UCSD-AML1 (cell line): ENCODE data around the gene AQP12A.
"Not testable (repeated sequence)": the region's sequence is repeated elsewhere in the genome, so short reads cannot be mapped to it uniquely, and the experiment has no call there.

ENCODE experiments used
- DNase-seq: peaks from one replicate; lab custom pipeline; 2025; ENCODE audit not compliant: unreplicated experiment; lab: John Stamatoyannopoulos, UW

The AQP12A gene

DNA sequence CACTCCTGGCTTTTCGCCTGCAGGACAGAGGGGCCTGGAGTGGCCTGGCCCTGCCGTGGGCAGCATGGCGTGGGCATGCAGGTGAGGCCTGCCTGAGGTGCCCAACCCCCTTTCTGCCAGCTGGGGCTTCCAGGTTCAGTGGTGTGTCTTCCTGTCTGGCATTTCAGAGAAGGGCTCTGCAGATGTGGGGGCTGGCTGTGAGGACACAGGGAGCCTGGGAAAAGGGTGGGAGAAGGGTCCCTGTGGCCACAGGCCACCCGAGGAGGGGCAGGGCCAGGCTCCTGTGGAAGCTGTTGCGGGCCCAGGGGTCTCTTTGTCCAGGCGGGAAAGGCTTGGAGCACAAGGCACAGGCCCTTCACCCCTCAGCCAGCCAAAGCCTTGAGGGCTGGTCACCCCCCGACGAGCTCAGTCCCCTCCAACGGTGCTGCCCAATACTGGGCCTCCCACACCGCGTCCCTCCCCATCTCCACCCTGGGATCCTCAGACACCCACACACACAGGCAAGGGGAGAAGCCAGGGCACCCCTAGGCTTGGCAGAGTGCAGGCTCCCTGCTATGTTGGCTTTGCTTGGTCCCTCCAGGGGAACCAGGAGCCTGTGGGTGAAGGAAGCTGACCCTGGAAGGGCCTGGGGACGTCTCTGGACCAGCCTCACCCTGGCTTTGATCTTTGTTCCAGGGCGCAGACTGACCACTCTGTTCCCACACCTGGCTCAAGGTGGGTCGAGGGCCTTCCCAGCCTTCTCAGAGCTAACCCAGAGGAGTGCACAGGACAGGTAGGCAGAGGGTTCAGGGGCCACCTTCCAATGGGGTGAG lies 3.7 kb upstream of the AQP12A start:
- DNase-seq = no peak

DNA sequence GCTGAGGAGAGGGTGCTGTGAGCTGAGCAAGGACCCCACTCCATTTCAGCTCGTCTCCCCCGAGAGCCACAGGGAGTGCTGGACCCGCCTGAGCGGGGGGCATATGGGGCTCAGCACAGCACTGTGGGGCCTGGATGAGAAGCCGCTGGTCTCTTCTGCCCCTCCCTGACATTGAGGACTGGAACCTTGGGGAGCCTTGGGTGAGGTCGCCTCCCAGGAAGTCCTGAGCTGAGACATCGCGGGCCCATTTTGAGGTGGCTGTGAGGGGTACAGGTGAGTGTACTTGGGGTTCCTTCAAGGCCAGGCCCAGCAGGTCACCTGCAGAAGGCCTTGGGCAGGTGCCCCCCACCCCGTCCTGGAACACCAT lies 3.1 kb upstream of the AQP12A start:
- no peak for DNase-seq

DNA sequence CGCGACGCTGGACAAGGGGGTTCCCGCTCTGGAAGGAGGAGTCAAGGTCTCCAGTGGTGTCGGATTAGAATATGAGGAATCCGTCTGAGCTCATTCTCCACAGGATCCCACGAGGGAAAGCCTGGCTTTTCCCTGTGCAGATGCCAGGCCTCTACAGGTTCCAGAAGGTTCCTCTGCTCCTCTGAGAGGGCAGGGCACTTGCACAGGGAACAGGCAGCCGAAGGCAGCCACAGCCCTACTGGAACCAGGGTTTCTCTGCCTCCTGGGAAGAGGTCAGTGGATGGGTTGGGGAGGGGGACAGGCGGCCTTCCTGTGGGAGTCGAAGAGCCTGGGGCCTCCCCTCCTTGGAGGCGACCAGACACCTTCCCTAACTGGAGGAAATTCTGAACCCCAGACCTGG lies 1.7 kb upstream of the AQP12A start:
- no peak for DNase-seq

DNA sequence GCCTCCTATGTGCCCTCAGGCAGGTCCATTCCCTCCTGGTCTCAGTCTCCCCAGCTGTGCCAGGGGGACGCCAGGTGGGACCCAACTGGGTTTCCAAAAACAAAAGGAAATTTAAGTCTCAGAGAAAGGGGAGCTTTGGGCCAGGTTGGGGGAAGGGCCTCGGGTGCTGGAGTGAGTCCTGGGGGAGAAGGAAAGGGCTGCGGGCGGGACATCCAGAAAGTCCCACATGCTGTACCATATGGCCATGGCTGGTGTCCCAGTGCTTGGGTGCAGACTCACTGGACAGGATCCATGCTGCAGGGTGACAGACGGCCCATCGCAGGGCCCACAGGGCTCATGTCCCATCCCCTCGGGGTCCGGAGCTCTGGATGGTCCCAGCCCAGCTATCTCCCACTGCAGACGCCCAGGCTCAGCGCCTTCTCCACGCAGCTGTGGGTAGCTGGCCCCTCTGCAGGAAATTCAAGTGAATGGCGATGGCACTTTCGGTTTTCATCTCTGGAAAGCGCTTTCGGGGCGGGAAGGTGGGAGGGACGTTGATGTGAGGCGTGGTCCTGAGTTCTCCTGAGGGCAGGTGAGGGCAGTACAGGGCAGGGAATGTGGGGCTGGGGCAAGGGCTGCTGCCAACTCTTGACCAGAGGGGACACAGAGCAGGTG lies 1.1 kb upstream of the AQP12A start:
- DNase-seq = not testable (repeated sequence)

DNA sequence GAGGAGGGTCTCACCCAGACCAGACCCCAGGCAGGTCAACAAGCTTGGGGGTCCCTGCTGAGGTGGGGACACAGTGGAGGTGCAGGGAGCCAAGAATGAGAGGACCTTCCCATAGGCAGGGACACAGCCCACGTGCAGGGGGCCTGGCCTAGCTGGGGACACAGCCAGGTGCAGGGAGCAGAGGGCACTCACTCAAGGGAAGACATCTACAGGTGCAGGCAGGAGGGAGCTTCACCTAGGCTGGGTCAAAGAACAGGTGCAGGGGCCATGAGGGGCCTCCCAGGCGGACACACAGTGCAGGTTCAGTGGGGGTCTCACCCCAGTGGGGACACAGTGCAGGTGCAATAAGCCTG lies 615 bp upstream of the AQP12A start:
- not testable (repeated sequence) for DNase-seq

GRCh38 chr2:240692583-240693561 lies 1.2 kb downstream of the AQP12A start:
- DNase-seq = not testable (repeated sequence)

- not testable (repeated sequence) for DNase-seq
Measured at GRCh38 chr2:240694304-240694703, 2.6 kb downstream of the AQP12A start.

DNA sequence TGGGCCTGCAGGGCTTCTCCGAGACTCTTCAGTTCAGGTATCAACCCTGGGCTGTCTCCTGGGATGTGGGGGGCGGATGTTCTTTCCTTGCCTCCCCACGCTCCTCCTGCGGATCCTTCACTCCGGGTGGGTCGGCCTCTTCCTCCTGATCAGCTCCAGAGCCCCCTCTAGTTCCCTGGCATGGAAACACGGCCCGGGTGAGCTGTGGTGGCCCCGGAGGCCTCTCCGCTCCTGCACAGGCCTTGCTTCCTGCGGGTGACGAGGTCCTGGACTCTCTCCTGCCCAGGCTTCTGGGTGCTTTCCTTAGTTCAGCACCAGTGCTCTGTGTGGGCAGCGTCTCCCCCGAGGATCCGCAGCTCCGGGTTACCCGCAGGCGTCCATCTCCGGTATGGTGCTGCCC lies 3.9 kb downstream of the AQP12A start:
- not testable (repeated sequence) for DNase-seq

- not testable (repeated sequence) for DNase-seq
Measured at GRCh38 chr2:240696469-240696868, 4.8 kb downstream of the AQP12A start.

GRCh38 chr2:240698852-240699561 lies 7.3 kb downstream of the AQP12A start:
- not testable (repeated sequence) for DNase-seq

DNA sequence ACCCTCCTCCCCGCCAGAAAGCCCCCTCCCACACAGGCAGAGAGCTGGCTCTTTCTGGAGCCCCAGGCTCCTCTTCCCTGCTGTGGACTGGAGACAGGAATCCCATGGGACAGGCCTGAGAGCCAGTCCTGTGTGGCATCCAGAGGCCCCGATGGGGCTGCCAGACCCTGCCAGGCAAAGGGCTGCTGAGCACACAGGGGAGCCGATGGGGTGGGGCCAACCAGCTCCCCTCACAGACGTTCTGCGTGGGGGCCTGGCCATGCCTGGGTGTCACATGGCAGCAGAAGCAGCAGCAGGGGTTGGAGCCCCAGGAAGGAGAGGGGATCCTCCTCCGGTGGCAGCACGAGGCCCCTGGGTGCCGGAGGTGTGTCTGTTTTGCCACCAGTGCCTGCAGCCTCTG lies 8.2 kb downstream of the AQP12A start:
- DNase-seq = not testable (repeated sequence)

DNA sequence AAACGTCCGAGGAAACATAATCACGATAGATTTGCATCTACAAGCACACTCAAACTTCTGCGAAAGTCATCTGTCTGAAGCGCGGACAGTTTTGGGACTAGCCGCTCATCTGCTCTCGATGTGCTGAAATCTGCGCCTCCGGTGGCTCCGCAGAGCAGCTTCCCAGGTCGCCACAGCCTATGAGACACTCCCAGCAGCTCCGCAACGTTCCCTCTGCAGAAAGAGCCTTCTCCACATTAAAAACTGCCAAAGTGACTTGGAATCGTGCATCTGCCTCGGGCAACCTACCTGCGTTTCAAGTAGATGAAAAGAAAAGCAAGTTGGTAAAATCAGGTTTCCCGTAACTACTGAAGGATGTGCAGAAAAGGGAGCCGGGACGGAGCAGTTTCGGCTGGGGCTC lies 8.9 kb downstream of the AQP12A start:
- DNase-seq = not testable (repeated sequence)

- DNase-seq = no peak
Measured at GRCh38 chr2:240701091-240701735, 9.5 kb downstream of the AQP12A start.

DNA sequence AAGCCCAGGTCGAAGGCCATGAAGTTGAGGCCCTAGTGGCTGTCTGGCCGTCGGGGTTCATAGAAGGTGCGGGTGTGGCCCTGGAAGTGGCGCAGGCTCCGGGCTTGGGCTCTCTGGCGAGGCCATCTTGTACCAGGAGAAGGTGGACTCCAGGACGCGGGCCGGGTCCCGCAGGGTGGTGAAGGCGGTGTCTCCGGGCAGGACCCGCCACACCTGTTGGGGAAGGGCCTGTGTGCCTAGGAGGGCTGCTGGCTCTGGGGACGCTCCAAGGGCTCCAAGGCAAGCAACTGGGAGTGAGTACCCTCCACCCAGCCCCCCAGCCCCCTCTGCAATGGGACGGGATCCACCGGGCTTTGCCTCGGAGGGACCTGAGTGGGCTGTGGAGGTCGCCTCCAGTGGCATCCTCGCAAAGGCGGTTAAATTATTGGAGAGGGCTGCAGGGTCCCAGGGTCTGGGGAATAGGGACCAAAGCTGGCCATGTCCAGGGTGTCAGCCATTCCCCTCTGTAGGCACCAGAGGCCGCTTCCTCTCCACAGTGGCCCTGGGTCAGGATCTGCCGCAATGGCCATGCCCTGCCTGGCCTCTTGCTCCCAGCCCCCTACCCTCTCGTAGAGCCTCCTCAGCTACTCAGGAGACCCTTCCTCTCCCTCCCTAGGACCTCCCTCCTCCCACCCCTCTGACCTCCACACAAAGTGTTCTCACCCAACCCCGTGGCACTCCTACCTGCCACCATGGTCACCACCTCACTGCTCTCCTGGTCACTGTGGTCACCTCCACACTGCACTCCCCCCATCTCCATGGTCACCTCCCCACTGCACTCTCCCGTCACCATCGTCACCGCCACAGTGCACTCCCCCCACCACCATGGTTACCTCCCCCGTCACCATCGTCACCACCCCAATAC lies 10.3 kb downstream of the AQP12A start:
- DNase-seq = no peak

- no peak for DNase-seq
Measured at GRCh38 chr2:240702640-240703011, 11.0 kb downstream of the AQP12A start.

- DNase-seq = no peak
Measured at GRCh38 chr2:240703417-240704341, 12.0 kb downstream of the AQP12A start.

GRCh38 chr2:240704651-240705050 lies 13.0 kb downstream of the AQP12A start:
- no peak for DNase-seq

- DNase-seq = peak; percentile 46
Measured at GRCh38 chr2:240705204-240705791, 13.6 kb downstream of the AQP12A start.
